Brain microvascular endothelial cell (primary cell): ENCODE measurements around the gene ARHGEF12.

Experiments
- DNase-seq: peaks from one replicate; pipeline ENCODE4 v3.0.0-alpha.2; 2020
- H3K27ac ChIP-seq: fragments of 250-450 bp; sonication (Bioruptor Pico); 2 replicates; pipeline ENCODE4 v1.5.1; 2020; ENCODE audit warnings: mild to moderate bottlenecking, moderate library complexity
- H3K27me3 ChIP-seq: fragments of 250-450 bp; sonication (Bioruptor Pico); replicated peaks from 2 replicates; pipeline ENCODE4 v1.5.1; 2020; ENCODE audit warnings: mild to moderate bottlenecking
- H3K36me3 ChIP-seq: fragments of 250-450 bp; sonication (Bioruptor Pico); replicated peaks from 2 replicates; pipeline ENCODE4 v1.5.1; 2020; ENCODE audit warnings: mild to moderate bottlenecking
- H3K4me3 ChIP-seq: 2 replicates; pipeline ENCODE4 v1.5.1; 2011; ENCODE audit warnings: low read depth, mild to moderate bottlenecking, control low read depth, low read length, moderate library complexity
- CTCF ChIP-seq: IDR thresholded peaks from 2 replicates; pipeline ENCODE4 v1.5.1; 2011; ENCODE audit warnings: low read depth, mild to moderate bottlenecking, moderate library complexity, low read length, control low read depth, inconsistent platforms; ENCODE audit errors: missing control alignments
- in situ Hi-C: cut with HindIII; loops from 2 replicates; pipeline ENCODE4 v1.10.0; 2017; ENCODE audit warnings: low sequenced_read_pairs, low pct_ligation_motif_present

Gene ARHGEF12

DNA sequence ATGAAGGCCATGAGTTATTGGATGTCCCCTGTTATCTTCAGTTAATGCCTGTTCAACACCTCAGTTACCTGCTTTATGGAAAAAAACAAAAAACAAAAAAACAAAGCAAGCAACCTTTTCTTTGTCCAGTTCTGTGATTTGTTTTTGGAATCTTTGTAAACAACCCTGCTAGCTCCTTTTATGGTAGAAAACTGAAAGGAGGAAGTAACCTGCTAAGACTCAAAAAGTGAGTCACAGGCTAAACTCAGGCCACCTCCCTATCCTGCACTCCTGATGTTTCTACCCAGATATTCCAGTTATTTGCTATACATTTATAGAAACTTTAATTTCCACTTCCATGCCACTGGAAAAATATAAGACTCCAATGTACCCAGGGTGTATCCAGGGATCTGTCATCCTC lies 31.7 kb upstream of the ARHGEF12 start:
- H3K4me3 ChIP-seq, result no peak overlapping the region
- DNase-seq, result no peak
- H3K36me3 ChIP-seq, result no peaks in the 10 kb centered on the region
- no peak for TF ChIP-seq CTCF
- in situ Hi-C loops, result no loop called here
- H3K27ac ChIP-seq, result no peak overlapping the region
- no peaks in the 10 kb centered on the region for H3K27me3 ChIP-seq

DNA sequence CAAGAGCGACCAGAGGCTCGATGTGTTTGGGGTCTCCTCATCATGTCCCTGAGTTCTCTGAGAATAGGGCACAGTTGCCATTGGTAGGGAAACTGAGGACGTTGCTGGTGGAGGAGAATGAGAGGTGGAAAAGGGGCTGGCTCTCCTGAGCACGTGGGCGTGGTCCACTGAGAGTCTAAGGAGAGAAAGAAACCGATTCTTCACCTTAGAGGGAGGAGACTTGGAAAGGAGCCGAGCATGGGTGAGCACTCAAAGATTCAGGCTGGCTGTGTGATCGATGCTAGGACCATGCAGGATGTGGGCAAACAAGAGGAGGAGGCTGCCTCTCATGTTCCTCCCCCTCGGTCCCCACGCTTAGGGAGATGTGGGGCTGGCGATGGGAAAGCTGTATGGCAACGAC lies 30.9 kb upstream of the ARHGEF12 start:
- in situ Hi-C loops, result no loop called here
- H3K27ac ChIP-seq, result no peak overlapping the region
- no peak for DNase-seq
- no peak for TF ChIP-seq CTCF
- H3K27me3 ChIP-seq, result no peaks in the 10 kb centered on the region
- H3K36me3 ChIP-seq, result no peaks in the 10 kb centered on the region
- no peak overlapping the region for H3K4me3 ChIP-seq

GRCh38 chr11:120306519-120307242 lies 29.5 kb upstream of the ARHGEF12 start:
- Histone ChIP-seq H3K27me3 (no peaks in the 10 kb centered on the region), H3K36me3 (no peaks in the 10 kb centered on the region), H3K4me3 (no peak overlapping the region), H3K27ac (no peak overlapping the region)
- DNase-seq, result peak; percentile 86
- TF ChIP-seq CTCF, result peak; percentile 83
- in situ Hi-C loops, result no loop called here

- DNase-seq, result no peak
- in situ Hi-C loops, result no loop called here
- no peak for TF ChIP-seq CTCF
- no peaks in the 10 kb centered on the region for H3K36me3 ChIP-seq
- no peak overlapping the region for H3K4me3 ChIP-seq
- no peaks in the 10 kb centered on the region for H3K27me3 ChIP-seq
- H3K27ac ChIP-seq, result no peak overlapping the region
Observed at GRCh38 chr11:120307476-120307875, 28.7 kb upstream of the ARHGEF12 start.

DNA sequence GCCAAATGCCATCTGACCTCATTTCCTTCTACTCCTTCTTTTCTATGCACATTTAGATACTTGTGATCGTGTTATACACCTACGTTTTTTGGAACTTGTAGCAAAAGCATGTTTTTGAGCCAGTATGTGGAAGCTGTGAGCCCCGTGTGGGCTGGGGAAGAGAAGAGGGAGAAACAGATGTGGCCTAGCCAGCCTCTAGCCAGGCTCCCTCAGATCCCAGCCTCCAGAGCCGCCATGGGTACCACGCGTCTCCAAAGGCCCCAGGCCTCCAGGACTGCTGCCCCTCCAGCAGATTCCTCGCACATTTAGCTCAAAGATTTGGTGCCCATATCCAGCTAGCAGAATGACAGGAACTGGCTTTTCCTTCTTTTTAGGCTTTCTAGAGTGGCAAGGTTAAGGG lies 28.1 kb upstream of the ARHGEF12 start:
- H3K36me3 ChIP-seq, result no peaks in the 10 kb centered on the region
- no peak for TF ChIP-seq CTCF
- in situ Hi-C loops, result no loop called here
- no peaks in the 10 kb centered on the region for H3K27me3 ChIP-seq
- no peak overlapping the region for H3K4me3 ChIP-seq
- no peak for DNase-seq
- no peak overlapping the region for H3K27ac ChIP-seq

GRCh38 chr11:120310870-120311269 lies 25.3 kb upstream of the ARHGEF12 start:
- in situ Hi-C loops, result no loop called here
- Histone ChIP-seq H3K27ac (no peak overlapping the region), H3K4me3 (no peak overlapping the region), H3K27me3 (no peaks in the 10 kb centered on the region), H3K36me3 (no peaks in the 10 kb centered on the region)
- no peak for DNase-seq
- TF ChIP-seq CTCF, result no peak
